K562 (cell line): Measurements from ENCODE around the gene TP53TG5. TPM values are rescaled to one million over a fixed set of nuclear protein-coding genes. Genes with fewer than 3 reads are reported as not detected.

ENCODE experiments used
- ATAC-seq: fragments of 200-7000 bp; cut with Tn5 transposase; 3 replicates; pipeline ENCODE4 v1.9.1; 2020; ENCODE audit warnings: moderate library complexity
- BruUV-seq: library from RNA; stranded (reverse); fragments of 400-500 nt; replicated peaks from 2 replicates; lab custom pipeline; 2021; lab: Mats Ljungman, UMichigan
- CTCF ChIA-PET: fragments of 300-600 bp; formaldehyde crosslinking; extraction: SDS; loops from one replicate; lab custom pipeline; 2021; ENCODE audit warnings: low intra/inter-chr PET ratio; lab: Yijun Ruan, JAX
- POLR2A ChIA-PET: fragments of 300-600, 350-650 bp; sonication (Branson Sonifier 250); formaldehyde crosslinking; extraction: SDS; loops from one replicate; lab custom pipeline; 2021; ENCODE audit warnings: antibody characterized with exemption, inconsistent platforms; lab: Yijun Ruan, JAX
- DNase-seq, 4 experiments: peaks; one replicate each; pipeline versions ENCODE4 v3.0.0 to v3.0.0-alpha.2; 2011 to 2018; ENCODE audit warnings: low spot score in 3 of 4, mixed read lengths in 3 of 4; ENCODE audit errors: extremely low read depth in 1 of 4
- FAIRE-seq: peaks from 2 replicates; lab custom pipeline; 2011; peaks lifted over from hg19 to GRCh38; lab: Jason Lieb, UNC
- H2AFZ ChIP-seq: 2 replicates; pipeline ENCODE4 v1.6.0; 2011; ENCODE audit warnings: low read depth, low read length, control low read depth, inconsistent platforms
- H3K27ac ChIP-seq: fragments of 200-600 bp; 3 replicates; pipeline ENCODE4 v1.8.0; 2011; ENCODE audit warnings: low read depth, mild to moderate bottlenecking, control low read depth, inconsistent platforms, low read length, moderate library complexity, mixed read lengths; ENCODE audit errors: extremely low read depth
- H3K27me3 ChIP-seq, 2 experiments: fragments of 300-600 bp in 1 of 2; 2 replicates in 1 of 2; 3 replicates in 1 of 2; pipeline versions ENCODE4 v1.6.0 to v1.8.0; 2011; ENCODE audit warnings: inconsistent platforms in 2 of 2, low read length in 2 of 2, mild to moderate bottlenecking in 1 of 2, mixed read lengths in 1 of 2, moderate library complexity in 1 of 2; ENCODE audit not compliant: control insufficient read depth in 2 of 2, insufficient read depth in 2 of 2
- H3K36me3 ChIP-seq: fragments of 300-600 bp; 3 replicates; pipeline ENCODE4 v1.8.0; 2011; ENCODE audit warnings: mild to moderate bottlenecking, low read length, inconsistent platforms; ENCODE audit not compliant: control insufficient read depth, insufficient read depth
- H3K4me1 ChIP-seq, 2 experiments: fragments of 200-600 bp in 1 of 2; replicated peaks in 1 of 2; 2 replicates in 1 of 2; 3 replicates in 1 of 2; pipeline versions ENCODE4 v1.5.1 to v1.8.0; 2011; ENCODE audit warnings: inconsistent platforms in 2 of 2, low read length in 2 of 2, mild to moderate bottlenecking in 1 of 2, mixed read lengths in 1 of 2, moderate library complexity in 1 of 2; ENCODE audit not compliant: control insufficient read depth in 2 of 2, insufficient read depth in 2 of 2
- H3K4me2 ChIP-seq: 2 replicates; pipeline ENCODE4 v1.6.1; 2011; ENCODE audit warnings: low read length, control low read depth, inconsistent platforms, mixed read lengths; ENCODE audit not compliant: insufficient read depth
- H3K4me3 ChIP-seq: fragments of 200-600 bp; sonication (generic), shearing (Covaris generic); 2 replicates; pipeline ENCODE4 v1.5.1; 2016; ENCODE audit warnings: control low read depth, inconsistent platforms
- H3K79me2 ChIP-seq: fragments of 200-600 bp; 3 replicates; pipeline ENCODE4 v1.8.0; 2011; ENCODE audit warnings: low read length, inconsistent platforms; ENCODE audit not compliant: control insufficient read depth, insufficient read depth
- H3K9ac ChIP-seq, 2 experiments: 2 replicates each; pipeline versions ENCODE4 v1.6.0 to v1.6.1; 2011; ENCODE audit warnings: low read depth in 2 of 2, low read length in 2 of 2, control low read depth in 1 of 2, inconsistent platforms in 1 of 2, mild to moderate bottlenecking in 1 of 2, mixed read lengths in 1 of 2; ENCODE audit not compliant: insufficient read depth in 1 of 2
- H3K9me1 ChIP-seq: one replicate; pipeline ENCODE4 v1.6.0; 2011; ENCODE audit warnings: inconsistent platforms, mild to moderate bottlenecking, low read length, moderate library complexity; ENCODE audit not compliant: control insufficient read depth, insufficient read depth
- H3K9me3 ChIP-seq: replicated peaks from 2 replicates; pipeline ENCODE4 v1.5.1; 2011; ENCODE audit warnings: low read depth, low read length, inconsistent platforms; ENCODE audit not compliant: control insufficient read depth, insufficient read depth
- H4K20me1 ChIP-seq: replicated peaks from 2 replicates; pipeline ENCODE4 v1.6.1; 2011; ENCODE audit warnings: low read length, inconsistent platforms, mixed read lengths; ENCODE audit not compliant: control insufficient read depth, insufficient read depth
- CHD4 ChIP-seq: fragments of 200-600 bp; sonication (generic); IDR thresholded peaks from 3 replicates; pipeline ENCODE4 v1.6.1; 2012; ENCODE audit warnings: low read depth, mild to moderate bottlenecking, mixed read lengths, low read length, inconsistent platforms; ENCODE audit not compliant: insufficient read depth, insufficient replicate concordance, poor library complexity, severe bottlenecking
- HDAC1 ChIP-seq, 2 experiments: fragments of 450-650 bp; IDR thresholded peaks; 2 replicates each; pipeline ENCODE4 v1.6.1; 2016 to 2017; ENCODE audit warnings: inconsistent platforms in 1 of 2, mild to moderate bottlenecking in 1 of 2, moderate library complexity in 1 of 2
- HDAC6 ChIP-seq: IDR thresholded peaks from 2 replicates; pipeline ENCODE4 v1.6.1; 2012; ENCODE audit warnings: low read depth, mild to moderate bottlenecking, control low read depth, inconsistent platforms, low read length, moderate library complexity
- HMG20A ChIP-seq: fragments of 450-650 bp; formaldehyde crosslinking; conservative IDR thresholded peaks from 2 replicates; pipeline ENCODE4 v1.4.0; 2020; ENCODE audit warnings: mild to moderate bottlenecking, mixed read lengths
- MIER1 ChIP-seq: fragments of 450-650 bp; IDR thresholded peaks from 2 replicates; pipeline ENCODE4 v1.6.1; 2016; ENCODE audit warnings: antibody characterized with exemption, mild to moderate bottlenecking, low read depth
- NR3C1 ChIP-seq: sonication (generic); formaldehyde crosslinking; IDR thresholded peaks from 2 replicates; pipeline ENCODE4 v1.8.1; 2022; ENCODE audit warnings: missing genetic modification reagents
- PTTG1 ChIP-seq: fragments of 450-650 bp; IDR thresholded peaks from 2 replicates; pipeline ENCODE4 v1.6.1; 2016; ENCODE audit warnings: low read depth, mild to moderate bottlenecking, missing genetic modification characterization, missing compliant biosample characterization
- RAD21 ChIP-seq, 2 experiments: fragments of 250-450 bp in 1 of 2; fragments of 450-650 bp in 1 of 2; sonication (Bioruptor Pico) in 1 of 2; formaldehyde crosslinking in 1 of 2; IDR thresholded peaks in 1 of 2; conservative IDR thresholded peaks in 1 of 2; 2 replicates each; pipeline versions ENCODE4 v1.4.0 to v1.8.0; 2020 to 2022; ENCODE audit warnings: mild to moderate bottlenecking in 2 of 2, moderate library complexity in 1 of 2
- SNAPC5 ChIP-seq: fragments of 250-450 bp; sonication (Bioruptor Pico); IDR thresholded peaks from 2 replicates; pipeline ENCODE4 v1.8.0; 2021; ENCODE audit warnings: moderate library complexity, mild to moderate bottlenecking, inconsistent platforms
- SUPT5H ChIP-seq: fragments of 450-650 bp; IDR thresholded peaks from 2 replicates; pipeline ENCODE4 v1.6.1; 2016
- TBP ChIP-seq: optimal IDR thresholded peaks from 2 replicates; pipeline ENCODE3; 2011; ENCODE audit warnings: low read depth, low read length, improper control_type of control experiment
- TRIM25 ChIP-seq: fragments of 450-650 bp; IDR thresholded peaks from 2 replicates; pipeline ENCODE4 v1.7.0; 2016; ENCODE audit warnings: borderline replicate concordance
- ZBTB2 ChIP-seq: fragments of 450-650 bp; IDR thresholded peaks from 2 replicates; pipeline ENCODE4 v1.6.1; 2016; ENCODE audit warnings: antibody characterized with exemption
- ZNF140 ChIP-seq: fragments of 250-450 bp; sonication (Bioruptor Pico); IDR thresholded peaks from 2 replicates; pipeline ENCODE4 v1.8.0; 2021; ENCODE audit warnings: moderate library complexity, mild to moderate bottlenecking, inconsistent platforms
- ZNF217 ChIP-seq: sonication (generic); formaldehyde crosslinking; IDR thresholded peaks from 2 replicates; pipeline ENCODE4 v1.8.0; 2022; ENCODE audit warnings: mild to moderate bottlenecking, missing genetic modification reagents
- ZNF280A ChIP-seq: fragments of 450-650 bp; IDR thresholded peaks from 2 replicates; pipeline ENCODE4 v1.6.1; 2018; ENCODE audit warnings: mild to moderate bottlenecking, low read depth; ENCODE audit not compliant: partially characterized antibody
- WGBS: fragments of 100-300 bp; shearing (Covaris generic); methylation state at CpG from one replicate; pipeline ENCODE4 v1.1.6; 2016; ENCODE audit warnings: low coverage, mixed read lengths; ENCODE audit not compliant: insufficient coverage; ENCODE audit errors: missing lambda C conversion rate; 5-methylcytosine and 5-hydroxymethylcytosine counted together
- in situ Hi-C: fragments of 300-500 bp; cut with MboI; formaldehyde crosslinking; loops from 4 replicates; pipeline ENCODE4 v1.15.0; 2018; ENCODE audit warnings: inconsistent platforms, mixed read lengths
- intact Hi-C: fragments of 100-400 bp; cut with micrococcal nuclease; formaldehyde crosslinking; loops from 2 replicates; pipeline ENCODE4 v1.14.2; 2022
- polyA plus RNA-seq, 8 experiments: library from polyadenylated mRNA; depleted of rRNA in 4 of 8; stranded (reverse) in 5 of 8; unstranded in 3 of 8; fragments of >200 nt; fragmentation: Nextera tagmentation in 2 of 8; fragmentation: Illumina TruSeq in 1 of 8; extraction: Ambion mirVana in 2 of 8; extraction: Trizol in 1 of 8; gene quantifications; 2 replicates each; pipeline versions ENCODE4 v1.2.1 to v1.2.3, GENCODE V29; 2011 to 2014; ENCODE audit warnings: inconsistent platforms in 1 of 8, missing spikeins in 1 of 8
- total RNA-seq, 7 experiments: library from RNA; depleted of rRNA in 6 of 7; stranded (reverse); fragments of >200 nt in 6 of 7; fragmentation: Illumina TruSeq in 2 of 7; extraction: Trizol in 2 of 7; gene quantifications; 2 replicates each; pipeline versions ENCODE4 v1.2.1 to v1.2.3, GENCODE V29; 2011 to 2021; ENCODE audit warnings: low replicate concordance in 1 of 7

Gene TP53TG5
- total and polyA plus RNA-seq, 9 of the 15 experiments (the other 6 are each of a cell fraction or from before 2014, with no cell fraction given), result 0.04 to 0.05 (median 0.04) TPM; not detected in 6

GRCh38 chr20:45405571-45406259, 27.6 kb upstream of the TP53TG5 start:
- H3K4me1 ChIP-seq, result peaks cover 17 to 25% of the 10 kb centered on the region in 2 experiments; a peak in 4 of 5 replicates
- no peaks in the 10 kb centered on the region for H4K20me1 ChIP-seq
- no peaks in the 10 kb centered on the region for H3K9me1 ChIP-seq
- peaks cover 4% of the 10 kb centered on the region; the same call in 1 of the 2 replicates for H3K9me3 ChIP-seq
- ATAC-seq, result peak; percentile 53
- peak overlapping the region; percentile 96 for H2AFZ ChIP-seq
- peak; percentile 18 to 51 (median 40) for DNase-seq
- in situ Hi-C loops, result no loop called here
- H3K9ac ChIP-seq, result peak overlapping the region; percentile 72 to 89; a peak in 3 of 4 replicates
- H3K27me3 ChIP-seq, result no peaks in the 10 kb centered on the region; a peak in 1 of 5 replicates
- CTCF ChIA-PET, result no interaction called here
- H3K4me3 ChIP-seq, result peak overlapping the region; percentile 70
- POLR2A ChIA-PET, result interaction anchor here (0.6 to 0.9 kb wide), 2 partner anchors 13 to 14 kb away, joined by 3 read pairs; no protein-coding TSS in a partner anchor
- H3K79me2 ChIP-seq, result peaks cover 17% of the 10 kb centered on the region; the same call in 2 of the 3 replicates
- H3K36me3 ChIP-seq, result peaks cover 15% of the 10 kb centered on the region
- BruUV-seq, result no TSS peak
- intact Hi-C loops, result no loop called here
- WGBS, result 23% methylated on average over 31 of the region's 49 CpGs
- peak overlapping the region; percentile 61; the same call in 1 of the 3 replicates for H3K27ac ChIP-seq
- FAIRE-seq, result no peak
- peak overlapping the region; percentile 90 for H3K4me2 ChIP-seq
- TF ChIP-seq PTTG1, result no peak
- no peak for TF ChIP-seq ZNF140 (CRISPR knock-in tag)
- TF ChIP-seq MIER1, result no peak
- TF ChIP-seq RAD21 (CRISPR knock-in tag; conservative IDR thresholded peaks at IDR 0.05 in 1 of 2, IDR thresholded peaks at IDR 0.05 in 1 of 2), result no peak
- TF ChIP-seq TBP, result peak; percentile 8
- TF ChIP-seq ZNF280A, result no peak
- peak; percentile 38 for TF ChIP-seq CHD4
- no peak for TF ChIP-seq ZNF217
- TF ChIP-seq NR3C1 (CRISPR knock-in tag), result 0 out of 2 replicates have a peak, but pooled peaks have one; percentile 19
- no peak for TF ChIP-seq SUPT5H
- TF ChIP-seq ZBTB2, result 0 out of 2 replicates have a peak, but pooled peaks have one; percentile 19
- no peak for TF ChIP-seq HMG20A (CRISPR knock-in tag)
- no peak for TF ChIP-seq TRIM25
- 0 out of 4 replicates have a peak, but pooled peaks of 1 of the 2 experiments have one; percentile 27 for TF ChIP-seq HDAC1 (IDR thresholded peaks at IDR 0.05)
- no peak for TF ChIP-seq HDAC6
- TF ChIP-seq SNAPC5 (CRISPR knock-in tag), result no peak
